K562 (cell line): ENCODE data around the gene SKIC8. TPM values are rescaled to one million over a fixed set of nuclear protein-coding genes. Genes with fewer than 3 reads are reported as not detected.

Experiments used
- AFF1 ChIP-seq, 2 experiments: fragments of 450-650 bp; IDR thresholded peaks; 2 replicates each; pipeline ENCODE4 v1.6.1; 2018; ENCODE audit warnings: mild to moderate bottlenecking in 2 of 2, low read depth in 1 of 2; ENCODE audit not compliant: partially characterized antibody in 2 of 2
- CBFA2T2 ChIP-seq: fragments of 450-650 bp; conservative IDR thresholded peaks from 2 replicates; pipeline ENCODE4 v1.6.1; 2017; ENCODE audit warnings: mild to moderate bottlenecking
- E2F4 ChIP-seq: sonication (generic); formaldehyde crosslinking; IDR thresholded peaks from 2 replicates; pipeline ENCODE4 v1.8.0; 2022; ENCODE audit warnings: mild to moderate bottlenecking, low read depth, missing genetic modification reagents
- ETS2 ChIP-seq: IDR thresholded peaks from 2 replicates; pipeline ENCODE4 v1.6.1; 2016; ENCODE audit warnings: borderline replicate concordance, missing genetic modification characterization, mild to moderate bottlenecking, moderate library complexity, missing compliant biosample characterization; ENCODE audit not compliant: poor library complexity, severe bottlenecking
- ETV1 ChIP-seq: fragments of 450-650 bp; conservative IDR thresholded peaks from 2 replicates; pipeline ENCODE4 v1.6.1; 2016; ENCODE audit warnings: missing genetic modification characterization, control low read depth, low read depth, missing compliant biosample characterization
- FIP1L1 ChIP-seq: fragments of 200-400 bp; formaldehyde crosslinking; IDR thresholded peaks from 2 replicates; pipeline ENCODE4 v1.6.1; 2018; ENCODE audit warnings: mild to moderate bottlenecking, low read depth, low read length; ENCODE audit not compliant: poor library complexity, severe bottlenecking
- HDAC8 ChIP-seq: fragments of 450-650 bp; IDR thresholded peaks from 2 replicates; pipeline ENCODE4 v1.6.1; 2016; ENCODE audit warnings: mild to moderate bottlenecking, missing genetic modification characterization, moderate library complexity, missing compliant biosample characterization
- KDM5B ChIP-seq: fragments of 200-600 bp; sonication (generic); IDR thresholded peaks from 2 replicates; pipeline ENCODE4 v1.6.1; 2012; ENCODE audit warnings: low read depth, mild to moderate bottlenecking, moderate library complexity, low read length, control low read depth, inconsistent platforms; ENCODE audit not compliant: insufficient replicate concordance
- NFRKB ChIP-seq: fragments of 450-650 bp; IDR thresholded peaks from 2 replicates; pipeline ENCODE4 v1.6.1; 2016; ENCODE audit warnings: low read depth
- POLR3G ChIP-seq: IDR thresholded peaks from 2 replicates; pipeline ENCODE4 v1.6.1; 2011; ENCODE audit not compliant: insufficient read length, insufficient replicate concordance; ENCODE audit errors: extremely low read depth
- PRPF4 ChIP-seq: fragments of 200-400 bp; formaldehyde crosslinking; IDR thresholded peaks from one replicate; pipeline ENCODE4 v1.6.1; 2017; ENCODE audit warnings: low read length, low read depth, mild to moderate bottlenecking; ENCODE audit not compliant: insufficient read depth, poor library complexity, severe bottlenecking
- SIN3B ChIP-seq: fragments of 450-650 bp; IDR thresholded peaks from 2 replicates; pipeline ENCODE4 v1.6.1; 2017; ENCODE audit warnings: low read depth, mild to moderate bottlenecking, moderate library complexity
- SP2 ChIP-seq: IDR thresholded peaks from 2 replicates; pipeline ENCODE4 v1.6.1; 2011; ENCODE audit warnings: mild to moderate bottlenecking, low read depth, low read length, moderate library complexity; ENCODE audit not compliant: poor library complexity, severe bottlenecking; ENCODE audit errors: extremely low read depth
- SRSF3 ChIP-seq: fragments of 200-400 bp; formaldehyde crosslinking; IDR thresholded peaks from 2 replicates; pipeline ENCODE4 v1.6.1; 2016; ENCODE audit warnings: mild to moderate bottlenecking, low read length, moderate library complexity; ENCODE audit not compliant: insufficient read depth
- TAF7 ChIP-seq: fragments of 450-650 bp; IDR thresholded peaks from 2 replicates; pipeline ENCODE4 v1.6.1; 2016; ENCODE audit warnings: missing genetic modification characterization, missing compliant biosample characterization
- TSC22D4 ChIP-seq: fragments of 450-650 bp; IDR thresholded peaks from 2 replicates; pipeline ENCODE4 v1.6.1; 2016; ENCODE audit warnings: missing genetic modification characterization, missing biosample characterization, control low read depth
- ZKSCAN3 ChIP-seq: fragments of 250-450 bp; sonication (Bioruptor Pico); IDR thresholded peaks from 2 replicates; pipeline ENCODE4 v1.4.0; 2020
- ZNF217 ChIP-seq: sonication (generic); formaldehyde crosslinking; IDR thresholded peaks from 2 replicates; pipeline ENCODE4 v1.8.0; 2022; ENCODE audit warnings: mild to moderate bottlenecking, missing genetic modification reagents
- ZNF449 ChIP-seq: fragments of 250-450 bp; sonication (Bioruptor Pico); IDR thresholded peaks from 2 replicates; pipeline ENCODE4 v1.8.0; 2022; ENCODE audit warnings: moderate library complexity, mild to moderate bottlenecking, inconsistent platforms
- ZNF644 ChIP-seq: fragments of 200-800 bp; sonication (Bioruptor generic); IDR thresholded peaks from 2 replicates; pipeline ENCODE4 v1.6.1; 2016; ENCODE audit warnings: low read depth, missing genetic modification characterization, missing compliant biosample characterization
- ZNF695 ChIP-seq: fragments of 450-650 bp; formaldehyde crosslinking; IDR thresholded peaks from 2 replicates; pipeline ENCODE4 v1.4.0; 2020; ENCODE audit warnings: mild to moderate bottlenecking, moderate library complexity
- polyA plus RNA-seq, 8 experiments: library from polyadenylated mRNA; depleted of rRNA in 4 of 8; stranded (reverse) in 5 of 8; unstranded in 3 of 8; fragments of >200 nt; fragmentation: Nextera tagmentation in 2 of 8; fragmentation: Illumina TruSeq in 1 of 8; extraction: Ambion mirVana in 2 of 8; extraction: Trizol in 1 of 8; gene quantifications; 2 replicates each; pipeline versions ENCODE4 v1.2.1 to v1.2.3, GENCODE V29; 2011 to 2014; ENCODE audit warnings: inconsistent platforms in 1 of 8, missing spikeins in 1 of 8
- total RNA-seq, 7 experiments: library from RNA; depleted of rRNA in 6 of 7; stranded (reverse); fragments of >200 nt in 6 of 7; fragmentation: Illumina TruSeq in 2 of 7; extraction: Trizol in 2 of 7; gene quantifications; 2 replicates each; pipeline versions ENCODE4 v1.2.1 to v1.2.3, GENCODE V29; 2011 to 2021; ENCODE audit warnings: low replicate concordance in 1 of 7

Gene SKIC8
- total and polyA plus RNA-seq, 9 of the 15 experiments (the other 6 are each of a cell fraction or from before 2014, with no cell fraction given) = 79.5 to 389 (median 146) TPM

- TF ChIP-seq AFF1 (IDR thresholded peaks at IDR 0.05; ENCODE audit: low read depth in 1 of 2, partially characterized antibody in 2 of 2) (no peak), KDM5B (peak; percentile 81), CBFA2T2 (no peak), ETS2 (tag) (no peak), ZKSCAN3 (no peak), TSC22D4 (tag) (no peak), ZNF695 (CRISPR knock-in tag) (no peak), E2F4 (CRISPR knock-in tag) (no peak), ETV1 (tag) (peak; percentile 86), TAF7 (peak; percentile 46; the same call in 1 of the 2 replicates), SP2 (no peak), HDAC8 (tag) (no peak), POLR3G (no peak), ZNF644 (tag) (no peak), PRPF4 (no peak), ZNF449 (CRISPR knock-in tag) (no peak), SRSF3 (no peak), ZNF217 (CRISPR knock-in tag) (no peak), FIP1L1 (peak; percentile 79), NFRKB (peak; percentile 79; the same call in 1 of the 2 replicates), SIN3B (peak; percentile 93)
These were observed at the start of gene SKIC8 (continued) for GRCh38 chr15:78299101-78299930.
